Heart left ventricle (tissue), 16 donors: Measurements from ENCODE around the gene UBE2E2. TPM values are rescaled to one million over a fixed set of nuclear protein-coding genes. Genes with fewer than 3 reads are reported as not detected.

Source experiments
- ATAC-seq, 4 donors: fragments of 200-7000 bp; cut with Tn5 transposase; one replicate each; pipeline ENCODE4 v1.9.1; 2020 to 2022; ENCODE audit warnings: moderate library complexity in 4 of 4, mild to moderate bottlenecking in 3 of 4, moderate number of reproducible peaks in 1 of 4
- DNase-seq, 5 donors: peaks; one replicate each; pipeline ENCODE4 v3.0.0-alpha.2; 2020
- H3K27ac ChIP-seq, 12 donors: fragments of 200-600 bp; sonication (generic) in 4 of 12; one replicate each; pipeline versions ENCODE4 v1.5.0 to v1.8.0; 2016 to 2022; ENCODE audit warnings: mild to moderate bottlenecking in 2 of 12
- H3K27me3 ChIP-seq, 9 donors: fragments of 200-600 bp; sonication (generic) in 2 of 9; one replicate each; pipeline versions ENCODE4 v1.5.1 to v1.8.0; 2016 to 2022; ENCODE audit warnings: mild to moderate bottlenecking in 3 of 9
- H3K36me3 ChIP-seq, 9 donors: fragments of 200-600 bp; sonication (generic) in 2 of 9; one replicate each; pipeline versions ENCODE4 v1.5.0 to v1.8.0; 2018 to 2022; ENCODE audit warnings: mild to moderate bottlenecking in 2 of 9
- H3K4me1 ChIP-seq, 12 donors: fragments of 200-600 bp; sonication (generic) in 4 of 12; one replicate each; pipeline versions ENCODE4 v1.5.0 to v1.8.0; 2016 to 2022; ENCODE audit warnings: mild to moderate bottlenecking in 3 of 12
- H3K4me3 ChIP-seq, 12 donors: fragments of 200-600 bp; sonication (generic) in 4 of 12; one replicate each; pipeline versions ENCODE4 v1.5.0 to v1.8.0; 2017 to 2022; ENCODE audit warnings: mild to moderate bottlenecking in 9 of 12, moderate library complexity in 4 of 12
- H3K9me3 ChIP-seq, 12 donors: fragments of 200-600 bp; sonication (generic) in 4 of 12; one replicate each; pipeline versions ENCODE4 v1.5.0 to v1.8.0; 2016 to 2022; ENCODE audit warnings: mild to moderate bottlenecking in 1 of 12
- CTCF ChIP-seq, 12 donors: fragments of 200-600 bp; sonication (generic) in 4 of 12; IDR thresholded peaks; one replicate each; pipeline versions ENCODE4 v1.5.0 to v1.8.0; 2018 to 2022; ENCODE audit warnings: antibody characterized with exemption in 12 of 12, mild to moderate bottlenecking in 5 of 12
- POLR2A ChIP-seq, 2 donors: fragments of 450-650 bp; IDR thresholded peaks; one replicate each; pipeline ENCODE4 v1.6.1; 2017; ENCODE audit warnings: antibody characterized with exemption in 2 of 2, mild to moderate bottlenecking in 2 of 2, moderate library complexity in 2 of 2
- WGBS, 4 donors: extraction: QIAGEN DNeasy Blood & Tissue Kit in 2 of 4; methylation state at CpG; one replicate each; pipeline versions ENCODE4 v1.1.5 to v1.1.7; 2013 to 2018; 5-methylcytosine and 5-hydroxymethylcytosine counted together
- intact Hi-C, 10 donors: fragments of 100-400 bp; cut with DNase I; formaldehyde crosslinking; loops; one replicate each; pipeline versions ENCODE4 v1.11.1 to v1.14.2; 2022
- polyA plus RNA-seq, 2 donors: library from polyadenylated mRNA; stranded (reverse); fragments of 200-250 nt; gene quantifications; one replicate each; pipeline ENCODE4 v1.2.3, GENCODE V29; 2013
- total RNA-seq, 9 donors: library from RNA; depleted of rRNA in 2 of 9; stranded (reverse); fragments of >200 nt in 2 of 9; fragmentation: NEBNext Ultra II Directional in 3 of 9; extraction: Animal tissue kit (Norgen Biotek cat#: 25700) in 3 of 9; gene quantifications; one replicate each; pipeline versions ENCODE4 v1.1.0 to v1.2.4, GENCODE V29; 2016 to 2023
- donor health status: ischemic (EF 13 %, LVEDD 7.1; RV severe dilation, severe dysfunction).
- donor health status: healthy with polysubstance abuse.
- donor health status: DM: no; HTN: yes; CAD: no.
- donor health status: DM: no; HTN: no; CAD: no.
- donor health status: ischemic (EF 25% LVEDD 6.9; RV normal size, moderate dysfunction).
- donor health status: ischemic (EF 25% LVEDD 5.7; RV mildly dilated, moderate dysfunction).
- donor health status: healthy.
- donor health status: DM: yes; HTN: yes; CAD: no.
- donor health status: ischemic (EF 35%, LVEDD 5.7; RV mildly dilated, moderate dysfunction).
- donor health status: nonischemic (EF 11% LVEDD 7.7; RV severe dilation, severe dysfunction).
- donor health status: DM: yes; HTN: yes; CAD: no.
- donor health status: PGD.
- donor health status: ischemic (EF 29% LVEDD 5.4; RV normal size, mild dysfunction).
- donor health status: nonischemic (EF 23%, LVEDD 6.1; RV moderate dilation, normal function).

The UBE2E2 gene
- total and polyA plus RNA-seq, 11 donors = 21.9 to 63.9 (median 50.8) TPM

GRCh38 chr3:23575697-23576096 is 372.6 kb downstream of the UBE2E2 start:
- no peaks in the 10 kb centered on the region for H3K27me3 ChIP-seq
- TF ChIP-seq POLR2A (IDR thresholded peaks at IDR 0.05) (no peak), CTCF (IDR thresholded peaks at IDR 0.05) (no peak)
- peaks cover 0 to 9% (median 0%) of the 10 kb centered on the region in 12 donors for H3K9me3 ChIP-seq
- no peak overlapping the region for H3K27ac ChIP-seq
- intact Hi-C loops = no loop called here
- 95 to 98% (median 97%) methylated on average over 3 of the region's 3 CpGs for WGBS, 4 donors
- no peaks in the 10 kb centered on the region for H3K4me1 ChIP-seq
- DNase-seq (no peak), ATAC-seq (no peak)
- H3K36me3 ChIP-seq = no peaks in the 10 kb centered on the region
- no peak overlapping the region for H3K4me3 ChIP-seq

DNA sequence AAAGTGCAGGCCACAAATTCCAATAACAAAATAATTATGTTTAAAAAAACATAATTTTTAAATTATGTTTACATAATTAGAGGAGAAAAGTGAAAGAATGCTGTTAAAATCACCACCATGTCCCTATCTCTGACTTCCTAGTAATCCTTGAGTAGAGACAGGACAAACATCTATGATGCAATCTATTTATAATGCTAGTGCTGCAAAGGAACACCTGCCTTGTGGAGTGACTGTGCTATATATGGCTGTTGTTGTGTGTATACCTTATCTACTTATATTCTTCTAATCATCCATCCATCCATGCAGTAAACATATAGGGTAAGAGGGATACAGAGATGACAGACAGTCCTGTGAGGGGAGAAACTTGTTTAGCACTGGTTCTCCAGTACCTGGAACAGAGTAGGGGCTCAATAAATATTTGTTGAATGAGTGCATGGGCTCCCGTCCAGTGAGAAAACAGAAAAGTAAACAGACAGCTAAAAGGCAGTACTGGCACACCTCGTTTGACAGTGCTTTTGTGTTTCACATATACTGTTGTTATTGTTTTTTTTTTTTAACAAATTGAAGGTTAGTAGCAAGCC is 373.3 kb downstream of the UBE2E2 start:
- Histone ChIP-seq H3K27me3 (no peaks in the 10 kb centered on the region), H3K4me3 (no peak overlapping the region), H3K4me1 (no peaks in the 10 kb centered on the region), H3K36me3 (no peaks in the 10 kb centered on the region), H3K9me3 (peaks cover 0 to 9% (median 0%) of the 10 kb centered on the region in 12 donors), H3K27ac (no peak overlapping the region)
- DNase-seq (no peak), ATAC-seq (no peak)
- intact Hi-C loops = no loop called here
- 78 to 91% (median 82%) methylated on average over 2 of the region's 2 CpGs for WGBS, 4 donors
- TF ChIP-seq POLR2A (IDR thresholded peaks at IDR 0.05) = no peak
- no peak for TF ChIP-seq CTCF (IDR thresholded peaks at IDR 0.05)

DNA sequence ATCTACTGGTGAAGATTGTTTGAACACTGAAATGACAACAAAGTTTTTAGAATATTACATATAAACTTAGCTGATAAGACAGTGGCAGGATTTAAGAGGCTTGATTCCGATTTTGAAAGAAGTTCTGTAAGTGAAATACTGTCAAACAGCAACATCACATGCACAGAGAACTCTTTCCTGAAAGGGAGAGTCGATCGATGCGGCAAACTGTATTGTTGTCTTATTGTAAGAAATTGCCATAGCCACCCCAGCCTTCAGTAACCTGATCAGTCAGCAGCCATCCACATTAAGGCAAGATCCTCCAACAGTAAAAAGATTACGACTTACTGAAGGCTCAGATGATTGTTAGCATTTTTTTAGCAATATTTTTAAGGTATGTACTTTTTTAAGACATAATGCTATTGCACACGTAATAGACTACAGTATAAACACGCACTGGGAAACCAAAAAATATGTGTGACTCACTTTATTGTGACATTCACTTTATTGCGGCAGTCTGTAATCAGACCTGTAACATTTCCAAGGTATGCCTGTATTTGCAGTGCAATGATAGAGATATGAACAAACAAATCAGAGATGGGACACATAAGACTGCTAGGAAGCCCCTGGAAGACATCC is 377.1 kb downstream of the UBE2E2 start:
- TF ChIP-seq POLR2A (IDR thresholded peaks at IDR 0.05) (no peak), CTCF (IDR thresholded peaks at IDR 0.05) (no peak)
- Histone ChIP-seq H3K27me3 (no peaks in the 10 kb centered on the region), H3K36me3 (no peaks in the 10 kb centered on the region), H3K9me3 (peaks cover 0 to 19% (median 0%) of the 10 kb centered on the region in 12 donors), H3K4me1 (no peaks in the 10 kb centered on the region), H3K27ac (no peak overlapping the region), H3K4me3 (no peak overlapping the region)
- intact Hi-C loops = no loop called here
- DNase-seq (no peak), ATAC-seq (no peak)
- WGBS, 4 donors = 93 to 96% (median 94%) methylated on average over 8 of the region's 8 CpGs

- H3K27ac ChIP-seq = no peak overlapping the region
- WGBS, 4 donors = 89 to 97% (median 94%) methylated on average over 10 of the region's 10 CpGs
- peaks cover 0 to 15% (median 0%) of the 10 kb centered on the region in 12 donors for H3K9me3 ChIP-seq
- no peaks in the 10 kb centered on the region for H3K36me3 ChIP-seq
- H3K4me3 ChIP-seq = no peak overlapping the region
- H3K27me3 ChIP-seq = no peaks in the 10 kb centered on the region
- DNase-seq (no peak), ATAC-seq (no peak)
- TF ChIP-seq CTCF (IDR thresholded peaks at IDR 0.05) = no peak
- no peak for TF ChIP-seq POLR2A (IDR thresholded peaks at IDR 0.05)
- no peaks in the 10 kb centered on the region for H3K4me1 ChIP-seq
- intact Hi-C loops = no loop called here
Observed at GRCh38 chr3:23583980-23584740, 381.0 kb downstream of the UBE2E2 start.
